Parathyroid adenoma (tissue), 2 donors: ENCODE measurements around the gene MGAT4D.

Experiments
- H2AFZ ChIP-seq: fragments of 300-600 bp; sonication (generic); one replicate; pipeline ENCODE4 v1.7.0; 2017; ENCODE audit warnings: antibody characterized with exemption, mild to moderate bottlenecking
- H3K27ac ChIP-seq: fragments of 300-600 bp; sonication (generic); one replicate; pipeline ENCODE4 v1.7.0; 2017
- H3K27me3 ChIP-seq: fragments of 300-600 bp; sonication (generic); one replicate; pipeline ENCODE4 v1.7.0; 2017; ENCODE audit warnings: low read length; ENCODE audit not compliant: control insufficient read depth, insufficient read depth
- H3K36me3 ChIP-seq: fragments of 300-600 bp; sonication (generic); one replicate; pipeline ENCODE4 v1.7.0; 2017; ENCODE audit warnings: low read length; ENCODE audit not compliant: control insufficient read depth, insufficient read depth
- H3K4me1 ChIP-seq: fragments of 300-600 bp; sonication (generic); one replicate; pipeline ENCODE4 v1.7.0; 2017; ENCODE audit warnings: control low read depth
- H3K4me2 ChIP-seq: fragments of 300-600 bp; sonication (generic); one replicate; pipeline ENCODE4 v1.7.0; 2017; ENCODE audit warnings: low read length
- H3K4me3 ChIP-seq: fragments of 300-600 bp; sonication (generic); one replicate; pipeline ENCODE4 v1.7.0; 2017; ENCODE audit warnings: low read depth, low read length
- H3K79me2 ChIP-seq: fragments of 300-600 bp; sonication (generic); one replicate; pipeline ENCODE4 v1.7.0; 2017; ENCODE audit warnings: control low read depth
- H3K9ac ChIP-seq: fragments of 300-600 bp; sonication (generic); one replicate; pipeline ENCODE4 v1.7.0; 2017; ENCODE audit warnings: mild to moderate bottlenecking
- H3K9me3 ChIP-seq: fragments of 300-600 bp; sonication (generic); one replicate; pipeline ENCODE4 v1.7.0; 2017; ENCODE audit warnings: low read length; ENCODE audit not compliant: control insufficient read depth
- CTCF ChIP-seq: fragments of 300-600 bp; sonication (generic); IDR thresholded peaks from one replicate; pipeline ENCODE4 v1.7.0; 2017; ENCODE audit warnings: antibody characterized with exemption, mild to moderate bottlenecking
- donor health status: primary hyperparathyroidism.

The MGAT4D gene

DNA sequence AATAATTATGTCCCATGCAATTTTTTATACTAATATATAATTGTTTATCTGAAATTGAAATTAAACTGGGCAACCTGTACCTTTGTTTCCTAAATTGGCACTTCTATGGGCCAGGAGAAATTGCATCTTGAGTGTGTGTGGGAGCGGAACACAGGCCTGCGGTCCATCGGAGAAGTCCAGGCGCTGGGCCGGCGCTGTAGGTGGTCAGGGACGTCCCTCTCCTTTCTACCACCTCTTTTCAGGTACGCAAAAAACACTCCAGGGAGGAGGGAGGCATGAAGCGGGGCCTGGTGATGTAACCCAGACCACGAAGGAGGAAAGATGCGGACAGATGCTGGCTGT, 717 bp downstream of the MGAT4D start:
- no peak overlapping the region for H2AFZ ChIP-seq
- H3K27me3 ChIP-seq, result no peaks in the 10 kb centered on the region
- H3K4me1 ChIP-seq, result no peaks in the 10 kb centered on the region
- no peak overlapping the region for H3K4me3 ChIP-seq
- H3K36me3 ChIP-seq, result no peaks in the 10 kb centered on the region
- H3K9me3 ChIP-seq, result no peaks in the 10 kb centered on the region
- no peak overlapping the region for H3K27ac ChIP-seq
- H3K79me2 ChIP-seq, result no peaks in the 10 kb centered on the region
- no peak overlapping the region for H3K9ac ChIP-seq
- TF ChIP-seq CTCF, result no peak
- H3K4me2 ChIP-seq, result peak overlapping the region; percentile 57

- Histone ChIP-seq H3K4me3 (no peak overlapping the region), H2AFZ (no peak overlapping the region), H3K4me2 (no peak overlapping the region), H3K79me2 (no peaks in the 10 kb centered on the region), H3K9me3 (no peaks in the 10 kb centered on the region), H3K27me3 (no peaks in the 10 kb centered on the region), H3K36me3 (no peaks in the 10 kb centered on the region), H3K27ac (no peak overlapping the region), H3K9ac (no peak overlapping the region), H3K4me1 (no peaks in the 10 kb centered on the region)
- no peak for TF ChIP-seq CTCF
Measured at GRCh38 chr4:140485939-140486338, 12.2 kb downstream of the MGAT4D start.

- H3K9me3 ChIP-seq, result no peaks in the 10 kb centered on the region
- no peak for TF ChIP-seq CTCF
- no peaks in the 10 kb centered on the region for H3K27me3 ChIP-seq
- no peaks in the 10 kb centered on the region for H3K36me3 ChIP-seq
- H3K4me2 ChIP-seq, result no peak overlapping the region
- no peaks in the 10 kb centered on the region for H3K4me1 ChIP-seq
- H3K27ac ChIP-seq, result no peak overlapping the region
- H3K4me3 ChIP-seq, result no peak overlapping the region
- H3K9ac ChIP-seq, result no peak overlapping the region
- H2AFZ ChIP-seq, result no peak overlapping the region
- no peaks in the 10 kb centered on the region for H3K79me2 ChIP-seq
Measured at GRCh38 chr4:140483445-140483844, 14.6 kb downstream of the MGAT4D start.

DNA sequence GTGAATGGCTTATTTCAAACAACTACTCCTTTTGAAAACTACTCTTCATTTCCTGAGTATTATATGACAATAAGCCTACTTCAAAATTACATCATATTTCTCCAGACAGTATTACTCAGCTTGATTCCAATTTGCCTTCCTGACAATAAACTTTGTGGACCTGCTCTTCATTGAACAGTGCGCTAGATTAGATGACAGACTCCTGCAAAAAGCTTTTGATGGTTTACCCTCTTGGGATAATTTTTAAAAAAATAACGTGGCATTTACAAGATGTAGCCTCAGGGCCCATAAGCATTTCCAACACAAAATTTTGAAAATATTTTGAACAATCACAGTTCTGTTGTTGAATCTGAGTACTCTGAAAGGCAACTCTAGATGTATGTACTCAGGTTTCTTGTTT, 25.9 kb downstream of the MGAT4D start:
- Histone ChIP-seq H3K4me1 (no peaks in the 10 kb centered on the region), H3K9me3 (no peaks in the 10 kb centered on the region), H3K79me2 (no peaks in the 10 kb centered on the region), H3K4me2 (no peak overlapping the region), H3K27me3 (no peaks in the 10 kb centered on the region), H2AFZ (no peak overlapping the region), H3K4me3 (no peak overlapping the region), H3K27ac (no peak overlapping the region), H3K36me3 (no peaks in the 10 kb centered on the region), H3K9ac (no peak overlapping the region)
- no peak for TF ChIP-seq CTCF

GRCh38 chr4:140469791-140470733, 28.0 kb downstream of the MGAT4D start:
- Histone ChIP-seq H3K27ac (no peak overlapping the region), H3K4me1 (no peaks in the 10 kb centered on the region), H3K9me3 (no peaks in the 10 kb centered on the region), H3K27me3 (no peaks in the 10 kb centered on the region), H3K79me2 (no peaks in the 10 kb centered on the region), H2AFZ (no peak overlapping the region), H3K4me3 (no peak overlapping the region), H3K36me3 (no peaks in the 10 kb centered on the region), H3K9ac (no peak overlapping the region), H3K4me2 (no peak overlapping the region)
- TF ChIP-seq CTCF, result no peak
